GM21381 (cell line): Measurements from ENCODE around the gene REG3A.

Experiments
- ATAC-seq: cut with Tn5 transposase; IDR thresholded peaks from one replicate; pipeline ENCODE4 v1.9.1; 2021; ENCODE audit warnings: mild to moderate bottlenecking, moderate library complexity; ENCODE audit not compliant: unreplicated experiment

REG3A gene

GRCh38 chr2:79122676-79123075 is 36.9 kb downstream of the REG3A start:
- no peak for ATAC-seq

GRCh38 chr2:79120194-79120713 is 39.3 kb downstream of the REG3A start, which contains the start of gene REG1A:
Gene REG1A, plus strand, starts transcription at chr2:79120488. Its CDS starts 374 bp downstream, at chr2:79120862.
- no peak for ATAC-seq

- ATAC-seq, result no peak
Measured at GRCh38 chr2:79116997-79117928, 42.3 kb downstream of the REG3A start.

- no peak for ATAC-seq
Measured at GRCh38 chr2:79114797-79115494, 44.6 kb downstream of the REG3A start.

- no peak for ATAC-seq
Measured at GRCh38 chr2:79112269-79112668, 47.3 kb downstream of the REG3A start.
